Psoas muscle (tissue), 8 donors: ENCODE results near the gene CDC45. TPM values are rescaled to one million over a fixed set of nuclear protein-coding genes. Genes with fewer than 3 reads are reported as not detected.

ENCODE experiments used
- ATAC-seq, 4 donors: fragments of 200-7000 bp; cut with Tn5 transposase; one replicate each; pipeline ENCODE4 v1.9.1; 2020; ENCODE audit warnings: moderate library complexity in 3 of 4, mild to moderate bottlenecking in 2 of 4
- DNase-seq, 2 donors: peaks; one replicate each; pipeline ENCODE4 v3.0.0-alpha.2; 2020
- H3K27ac ChIP-seq: fragments of 200-600 bp; one replicate; pipeline ENCODE4 v1.8.0; 2022
- H3K27me3 ChIP-seq, 3 donors: fragments of 200-600 bp in 1 of 3; one replicate each; pipeline versions ENCODE4 v1.6.1 to v1.8.0; 2013 to 2022; ENCODE audit warnings: low read length in 2 of 3, mild to moderate bottlenecking in 2 of 3, moderate library complexity in 1 of 3; ENCODE audit not compliant: insufficient read depth in 3 of 3
- H3K36me3 ChIP-seq, 2 donors: fragments of 200-600 bp in 1 of 2; one replicate each; pipeline versions ENCODE4 v1.6.1 to v1.8.0; 2013 to 2022; ENCODE audit warnings: low read depth in 1 of 2, mild to moderate bottlenecking in 1 of 2, moderate library complexity in 1 of 2; ENCODE audit not compliant: insufficient read depth in 1 of 2
- H3K4me1 ChIP-seq: fragments of 200-600 bp; one replicate; pipeline ENCODE4 v1.8.0; 2022
- H3K4me3 ChIP-seq: fragments of 200-600 bp; one replicate; pipeline ENCODE4 v1.8.0; 2022; ENCODE audit warnings: mild to moderate bottlenecking
- H3K9me3 ChIP-seq: fragments of 200-600 bp; one replicate; pipeline ENCODE4 v1.8.0; 2022
- CTCF ChIP-seq: fragments of 200-600 bp; IDR thresholded peaks from one replicate; pipeline ENCODE4 v1.8.0; 2022; ENCODE audit warnings: antibody characterized with exemption
- WGBS, 3 donors: extraction: QIAGEN DNeasy Blood & Tissue Kit; methylation state at CpG; one replicate each; pipeline versions ENCODE4 v1.1.6 to v1.1.7; 2013; 5-methylcytosine and 5-hydroxymethylcytosine counted together
- intact Hi-C, 2 donors: fragments of 100-400 bp; cut with DNase I; formaldehyde crosslinking; loops; one replicate each; pipeline versions ENCODE4 v1.11.0 to v1.14.2; 2022
- polyA plus RNA-seq, 3 donors: library from polyadenylated mRNA; stranded (reverse); fragments of 200-250 nt; gene quantifications; one replicate each; pipeline ENCODE4 v1.2.3, GENCODE V29; 2013
- total RNA-seq, 4 donors: library from RNA; stranded (reverse); fragmentation: NEBNext Ultra II Directional in 2 of 4; extraction: Animal tissue kit (Norgen Biotek cat#: 25700) in 2 of 4; gene quantifications; one replicate each; pipeline versions ENCODE4 v1.2.1 to v1.2.4, GENCODE V29; 2021 to 2023
- donor health status: healthy with polysubstance abuse.
- donor health status: DM: no; HTN: no; CAD: no; lungs with moderate emphysema.
- donor health status: Bipolar disorder and iron deficiency.
- donor health status: healthy.
- donor health status: DM: yes; HTN: yes; CAD: no.
- donor health status: DM: no; HTN: no; CAD: no.
- donor health status: DM: no; HTN: no; CAD: no.
- donor health status: DM: yes; HTN: yes; CAD: no.

The CDC45 gene
- total and polyA plus RNA-seq, 7 donors, result 0.30 to 0.77 (median 0.71) TPM; not detected in 2

- WGBS, 3 donors, result 74 to 92% (median 84%) methylated on average over 6 of the region's 6 CpGs
- Histone ChIP-seq H3K9me3 (no peaks in the 10 kb centered on the region), H3K4me3 (no peak overlapping the region), H3K27me3 (peaks cover 0 to 10% (median 0%) of the 10 kb centered on the region in 3 donors), H3K36me3 (no peaks in the 10 kb centered on the region), H3K27ac (no peak overlapping the region), H3K4me1 (no peaks in the 10 kb centered on the region)
- TF ChIP-seq CTCF, result no peak
- intact Hi-C loops, result no loop called here
- ATAC-seq, result no peak
- no peak for DNase-seq
Measured at GRCh38 chr22:19555651-19556050, 75.9 kb downstream of the CDC45 start.

GRCh38 chr22:19556963-19557545 is 77.3 kb downstream of the CDC45 start:
- no peak for DNase-seq
- no peak for ATAC-seq
- H3K4me3 ChIP-seq, result no peak overlapping the region
- H3K27me3 ChIP-seq, result peaks cover 0 to 10% (median 0%) of the 10 kb centered on the region in 3 donors
- no peaks in the 10 kb centered on the region for H3K36me3 ChIP-seq
- no peaks in the 10 kb centered on the region for H3K4me1 ChIP-seq
- H3K9me3 ChIP-seq, result no peaks in the 10 kb centered on the region
- H3K27ac ChIP-seq, result no peak overlapping the region
- TF ChIP-seq CTCF, result no peak
- 89 to 94% (median 91%) methylated on average over 10 of the region's 10 CpGs for WGBS, 3 donors
- intact Hi-C loops, result no loop called here

GRCh38 chr22:19559324-19559811 is 79.6 kb downstream of the CDC45 start:
- DNase-seq, result no peak
- H3K36me3 ChIP-seq, result no peaks in the 10 kb centered on the region
- WGBS, 3 donors, result 73 to 82% (median 76%) methylated on average over 9 of the region's 9 CpGs
- H3K4me1 ChIP-seq, result no peaks in the 10 kb centered on the region
- no peak overlapping the region for H3K27ac ChIP-seq
- no peak for TF ChIP-seq CTCF
- intact Hi-C loops, result no loop called here
- H3K4me3 ChIP-seq, result no peak overlapping the region
- no peaks in the 10 kb centered on the region for H3K27me3 ChIP-seq
- no peak for ATAC-seq
- H3K9me3 ChIP-seq, result no peaks in the 10 kb centered on the region

- no peaks in the 10 kb centered on the region for H3K4me1 ChIP-seq
- intact Hi-C loops, result no loop called here
- DNase-seq, result no peak
- ATAC-seq, result no peak
- TF ChIP-seq CTCF, result no peak
- no peak overlapping the region for H3K4me3 ChIP-seq
- H3K27me3 ChIP-seq, result no peaks in the 10 kb centered on the region
- H3K27ac ChIP-seq, result no peak overlapping the region
- 88 to 100% (median 92%) methylated on average over 2 of the region's 2 CpGs for WGBS, 3 donors
- no peaks in the 10 kb centered on the region for H3K36me3 ChIP-seq
- no peaks in the 10 kb centered on the region for H3K9me3 ChIP-seq
Measured at GRCh38 chr22:19559956-19560355, 80.2 kb downstream of the CDC45 start.
